Caco-2 (cell line): ENCODE measurements around the gene MEX3B. TPM values are rescaled to one million over a fixed set of nuclear protein-coding genes. Genes with fewer than 3 reads are reported as not detected.
"Not testable (repeated sequence)": the region's sequence is repeated elsewhere in the genome, so short reads cannot be mapped to it uniquely, and the experiment has no call there.

Experiments used
- BruUV-seq: library from RNA; stranded (reverse); fragments of 400-500 nt; replicated peaks from 2 replicates; lab custom pipeline; 2021; lab: Mats Ljungman, UMichigan
- CTCF ChIA-PET: fragments of 300-600 bp; sonication (Branson Sonifier 250); formaldehyde crosslinking; loops from one replicate; lab custom pipeline; 2022; ENCODE audit warnings: antibody characterized with exemption; lab: Charles Lee
- POLR2A ChIA-PET: fragments of 300-600 bp; sonication (Branson Sonifier 250); formaldehyde crosslinking; loops from one replicate; lab custom pipeline; 2022; ENCODE audit warnings: antibody characterized with exemption; lab: Charles Lee
- DNase-seq, 2 experiments: peaks; one replicate each; pipeline versions ENCODE4 v3.0.0 to v3.0.0-alpha.2; 2020 to 2022
- H3K27me3 ChIP-seq: replicated peaks from 2 replicates; pipeline ENCODE4 v1.6.0; 2011; ENCODE audit warnings: low read length; ENCODE audit not compliant: control insufficient read depth, insufficient read depth
- H3K36me3 ChIP-seq: 2 replicates; pipeline ENCODE4 v1.5.1; 2011; ENCODE audit warnings: low read length; ENCODE audit not compliant: control insufficient read depth, insufficient read depth
- H3K4me1 ChIP-seq: fragments of 250-450 bp; sonication (Bioruptor Pico); 2 replicates; pipeline ENCODE4 v1.5.1; 2020; ENCODE audit warnings: mild to moderate bottlenecking
- H3K4me3 ChIP-seq: 2 replicates; pipeline ENCODE4 v1.5.1; 2011; ENCODE audit warnings: low read depth, mild to moderate bottlenecking, control low read depth, low read length
- H3K9me3 ChIP-seq: fragments of 250-450 bp; sonication (Bioruptor Pico); 2 replicates; pipeline ENCODE4 v1.5.1; 2020; ENCODE audit warnings: mild to moderate bottlenecking, moderate library complexity
- H3K27ac Mint-ChIP-seq: one replicate; pipeline ENCODE4 v1.8.0; 2022; ENCODE audit warnings: mixed read lengths; ENCODE audit not compliant: unreplicated experiment
- H3K27me3 Mint-ChIP-seq: one replicate; pipeline ENCODE4 v1.8.0; 2022; ENCODE audit warnings: mixed read lengths; ENCODE audit not compliant: insufficient read depth, unreplicated experiment
- H3K36me3 Mint-ChIP-seq: one replicate; pipeline ENCODE4 v1.8.0; 2022; ENCODE audit warnings: mild to moderate bottlenecking, mixed read lengths; ENCODE audit not compliant: insufficient read depth, unreplicated experiment
- H3K4me1 Mint-ChIP-seq: one replicate; pipeline ENCODE4 v1.8.0; 2022; ENCODE audit warnings: low read depth, mixed read lengths; ENCODE audit not compliant: unreplicated experiment
- H3K4me3 Mint-ChIP-seq: one replicate; pipeline ENCODE4 v1.8.0; 2022; ENCODE audit warnings: mild to moderate bottlenecking, moderate library complexity, mixed read lengths; ENCODE audit not compliant: unreplicated experiment
- H3K9me3 Mint-ChIP-seq: one replicate; pipeline ENCODE4 v1.8.0; 2022; ENCODE audit warnings: mixed read lengths; ENCODE audit not compliant: unreplicated experiment
- intact Hi-C: fragments of 100-400 bp; cut with micrococcal nuclease; formaldehyde crosslinking; loops from one replicate; pipeline ENCODE4 v1.10.0; 2022; ENCODE audit not compliant: unreplicated experiment
- total RNA-seq: library from RNA; stranded (reverse); gene quantifications from 2 replicates; pipeline ENCODE4 v1.2.3, GENCODE V29; 2022
- TF ChIP-seq, protein P1 (sequence below), 2 experiments: fragments of 200-600 bp in 1 of 2; IDR thresholded peaks; 1 replicate in 1 of 2; 2 replicates in 1 of 2; pipeline versions ENCODE4 v1.5.1 to v1.8.0; 2011 to 2022; ENCODE audit warnings: antibody characterized with exemption in 1 of 2, control low read depth in 1 of 2, inconsistent platforms in 1 of 2, low read depth in 1 of 2, low read length in 1 of 2, mild to moderate bottlenecking in 1 of 2, moderate library complexity in 1 of 2; ENCODE audit not compliant: insufficient read depth in 1 of 2, severe bottlenecking in 1 of 2, unreplicated experiment in 1 of 2

The MEX3B gene
- total RNA-seq, 1 experiment from 2014 or later: 0.34 TPM

DNA sequence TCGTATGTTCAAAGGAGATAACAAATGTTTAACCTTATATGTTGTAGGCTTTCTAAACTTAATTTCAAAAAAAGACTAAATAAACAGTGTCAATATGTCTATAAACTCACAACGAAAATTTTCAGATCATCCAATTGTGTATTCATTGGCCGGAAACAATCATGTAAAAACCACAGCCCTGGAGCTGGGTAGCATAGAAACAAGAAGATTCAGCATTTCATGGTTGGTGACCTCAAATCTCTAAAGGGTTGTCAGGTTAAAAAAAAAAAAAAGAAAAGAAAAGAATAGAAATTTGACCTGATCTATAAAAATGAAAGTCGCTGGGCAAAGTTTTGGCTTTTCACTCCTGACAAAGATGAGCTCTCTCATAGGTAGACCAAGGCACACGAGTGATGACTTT lies 13.9 kb downstream of the MEX3B start:
- Histone ChIP-seq H3K4me3 (no peak overlapping the region), H3K36me3 (no peaks in the 10 kb centered on the region), H3K9me3 (no peaks in the 10 kb centered on the region), H3K27me3 (no peaks in the 10 kb centered on the region), H3K4me1 (no peaks in the 10 kb centered on the region)
- no peak overlapping the region for H3K27ac Mint-ChIP-seq
- POLR2A ChIA-PET: no interaction called here
- H3K36me3 Mint-ChIP-seq: no peaks in the 10 kb centered on the region
- intact Hi-C loops: no loop called here
- CTCF ChIA-PET: no interaction called here
- no peak overlapping the region for H3K4me3 Mint-ChIP-seq
- TF ChIP-seq, protein P1, sequence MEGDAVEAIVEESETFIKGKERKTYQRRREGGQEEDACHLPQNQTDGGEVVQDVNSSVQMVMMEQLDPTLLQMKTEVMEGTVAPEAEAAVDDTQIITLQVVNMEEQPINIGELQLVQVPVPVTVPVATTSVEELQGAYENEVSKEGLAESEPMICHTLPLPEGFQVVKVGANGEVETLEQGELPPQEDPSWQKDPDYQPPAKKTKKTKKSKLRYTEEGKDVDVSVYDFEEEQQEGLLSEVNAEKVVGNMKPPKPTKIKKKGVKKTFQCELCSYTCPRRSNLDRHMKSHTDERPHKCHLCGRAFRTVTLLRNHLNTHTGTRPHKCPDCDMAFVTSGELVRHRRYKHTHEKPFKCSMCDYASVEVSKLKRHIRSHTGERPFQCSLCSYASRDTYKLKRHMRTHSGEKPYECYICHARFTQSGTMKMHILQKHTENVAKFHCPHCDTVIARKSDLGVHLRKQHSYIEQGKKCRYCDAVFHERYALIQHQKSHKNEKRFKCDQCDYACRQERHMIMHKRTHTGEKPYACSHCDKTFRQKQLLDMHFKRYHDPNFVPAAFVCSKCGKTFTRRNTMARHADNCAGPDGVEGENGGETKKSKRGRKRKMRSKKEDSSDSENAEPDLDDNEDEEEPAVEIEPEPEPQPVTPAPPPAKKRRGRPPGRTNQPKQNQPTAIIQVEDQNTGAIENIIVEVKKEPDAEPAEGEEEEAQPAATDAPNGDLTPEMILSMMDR (IDR thresholded peaks at IDR 0.05; ENCODE audit: insufficient read depth in 1 of 2, low read depth in 1 of 2, low read length in 1 of 2, severe bottlenecking in 1 of 2, unreplicated experiment in 1 of 2): no peak
- no TSS peak for BruUV-seq
- no peaks in the 10 kb centered on the region for H3K4me1 Mint-ChIP-seq
- no peaks in the 10 kb centered on the region for H3K9me3 Mint-ChIP-seq
- DNase-seq: no peak
- H3K27me3 Mint-ChIP-seq: peaks cover 3% of the 10 kb centered on the region

DNA sequence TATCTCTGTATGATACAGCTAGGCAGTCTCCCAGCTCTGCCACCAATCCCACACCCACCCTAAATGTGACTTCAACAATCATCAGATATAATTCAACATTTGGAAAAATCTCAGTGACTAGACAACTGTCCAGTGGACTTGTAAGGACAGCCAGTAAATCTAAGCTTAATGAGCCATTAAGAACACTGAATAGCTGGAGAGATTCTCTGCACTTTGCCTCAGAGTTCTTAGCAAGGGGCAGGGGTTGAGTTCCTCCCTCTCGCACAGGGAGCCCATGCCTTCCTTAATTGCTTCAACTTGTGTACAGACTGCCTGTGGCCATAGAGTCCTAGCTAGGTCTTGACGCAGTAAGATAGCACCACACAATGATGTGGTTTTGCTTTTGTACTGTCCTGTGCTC lies 15.6 kb downstream of the MEX3B start:
- Mint-ChIP-seq H3K27ac (no peak overlapping the region), H3K4me1 (no peaks in the 10 kb centered on the region), H3K36me3 (no peaks in the 10 kb centered on the region), H3K9me3 (no peaks in the 10 kb centered on the region), H3K4me3 (no peak overlapping the region), H3K27me3 (peaks cover 3% of the 10 kb centered on the region)
- no peaks in the 10 kb centered on the region for H3K9me3 ChIP-seq
- ChIA-PET CTCF (no interaction called here), POLR2A (no interaction called here)
- DNase-seq: no peak
- H3K4me1 ChIP-seq: no peaks in the 10 kb centered on the region
- intact Hi-C loops: no loop called here
- H3K27me3 ChIP-seq: no peaks in the 10 kb centered on the region
- TF ChIP-seq, protein P1 (IDR thresholded peaks at IDR 0.05; ENCODE audit: insufficient read depth in 1 of 2, low read depth in 1 of 2, low read length in 1 of 2, severe bottlenecking in 1 of 2, unreplicated experiment in 1 of 2): no peak
- H3K36me3 ChIP-seq: no peaks in the 10 kb centered on the region
- no TSS peak for BruUV-seq
- H3K4me3 ChIP-seq: no peak overlapping the region

DNA sequence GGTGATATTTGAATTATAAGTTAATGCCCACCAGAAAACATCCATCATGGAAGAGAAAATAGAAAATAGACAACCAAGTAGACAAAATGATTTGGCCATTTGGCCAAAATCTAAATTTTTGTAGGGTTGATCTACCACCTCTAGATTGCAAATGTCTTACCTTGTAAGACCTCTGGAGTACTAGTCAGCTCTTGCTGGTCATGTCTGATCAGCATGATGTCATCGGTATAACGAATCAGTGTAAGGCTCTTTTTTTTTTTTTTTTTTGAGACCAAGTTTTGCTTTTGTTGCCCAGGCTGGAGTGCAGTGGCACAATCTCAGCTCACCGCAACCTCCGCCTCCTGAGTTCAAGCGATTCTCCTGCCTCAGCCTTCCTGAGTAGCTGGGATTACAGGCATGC lies 17.7 kb downstream of the MEX3B start:
- H3K4me1 ChIP-seq, H3K9me3 ChIP-seq, POLR2A ChIA-PET, H3K4me3 ChIP-seq, H3K27me3 Mint-ChIP-seq, H3K9me3 Mint-ChIP-seq, H3K27ac Mint-ChIP-seq, H3K36me3 Mint-ChIP-seq, BruUV-seq, CTCF ChIA-PET, H3K4me3 Mint-ChIP-seq, intact Hi-C loops, H3K4me1 Mint-ChIP-seq, H3K36me3 ChIP-seq, H3K27me3 ChIP-seq, DNase-seq: not testable (repeated sequence)

DNA sequence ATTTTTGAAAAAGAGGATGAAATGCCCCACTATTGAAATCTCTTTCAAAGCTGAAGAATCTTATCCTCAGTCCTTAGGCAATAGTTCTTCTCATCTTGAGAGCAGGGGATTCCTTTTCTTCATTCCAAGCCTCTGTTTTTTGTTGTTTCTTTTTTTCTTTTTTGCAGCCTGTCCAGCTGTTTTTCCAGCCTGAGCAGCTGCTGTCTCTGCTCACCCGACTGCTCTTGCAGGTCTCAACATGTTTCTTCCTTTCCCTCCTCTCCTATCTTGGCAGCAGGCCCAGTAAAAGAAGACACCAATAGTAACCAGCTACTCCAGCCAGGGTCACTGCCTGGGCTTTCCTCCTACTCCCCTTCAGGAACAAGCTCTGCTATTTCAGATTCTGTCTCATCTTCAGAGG lies 23.8 kb downstream of the MEX3B start:
- no peak for DNase-seq
- intact Hi-C loops: no loop called here
- ChIA-PET POLR2A (interaction anchor here (0.7 kb wide), 1 partner anchor 91 kb away, joined by 3 read pairs; no protein-coding TSS in a partner anchor), CTCF (no interaction called here)
- H3K27ac Mint-ChIP-seq: no peak overlapping the region
- Histone ChIP-seq H3K4me3 (no peak overlapping the region), H3K9me3 (no peaks in the 10 kb centered on the region), H3K36me3 (no peaks in the 10 kb centered on the region), H3K27me3 (no peaks in the 10 kb centered on the region), H3K4me1 (no peaks in the 10 kb centered on the region)
- no peak overlapping the region for H3K4me3 Mint-ChIP-seq
- no peaks in the 10 kb centered on the region for H3K36me3 Mint-ChIP-seq
- peaks cover 10% of the 10 kb centered on the region for H3K9me3 Mint-ChIP-seq
- TF ChIP-seq, protein P1 (IDR thresholded peaks at IDR 0.05; ENCODE audit: insufficient read depth in 1 of 2, low read depth in 1 of 2, low read length in 1 of 2, severe bottlenecking in 1 of 2, unreplicated experiment in 1 of 2): no peak
- BruUV-seq: no TSS peak
- no peaks in the 10 kb centered on the region for H3K4me1 Mint-ChIP-seq
- peaks cover 13% of the 10 kb centered on the region for H3K27me3 Mint-ChIP-seq
